Activated T-cell treated with anti-CD3 and anti-CD28 coated beads, Interleukin-2, amount 50 U/mL, for 72 hours (primary cell): ENCODE data around the gene EEPD1. TPM values are rescaled to one million over a fixed set of nuclear protein-coding genes. Genes with fewer than 3 reads are reported as not detected.

Experiments used
- ATAC-seq, 2 donors: fragments of 150-1000 bp; cut with Tn5 transposase; replicated peaks in 1 of 2; 2 replicates each; pipeline ENCODE4 v1.10.0; 2021; ENCODE audit warnings: moderate library complexity in 2 of 2, mild to moderate bottlenecking in 1 of 2
- DNase-seq, 2 donors: peaks; one replicate each; pipeline ENCODE4 v3.0.0; 2021 to 2022; ENCODE audit warnings: mixed read lengths in 1 of 2
- H3K27ac Mint-ChIP-seq: one replicate; pipeline ENCODE4 v1.8.0; 2022; ENCODE audit warnings: mild to moderate bottlenecking, moderate library complexity, mixed read lengths
- H3K27me3 Mint-ChIP-seq: one replicate; pipeline ENCODE4 v1.8.0; 2022; ENCODE audit warnings: low read depth, mixed read lengths
- H3K36me3 Mint-ChIP-seq, 2 donors: one replicate each; pipeline ENCODE4 v1.8.0; 2022; ENCODE audit warnings: mixed read lengths in 2 of 2, mild to moderate bottlenecking in 1 of 2; ENCODE audit not compliant: insufficient read depth in 2 of 2
- H3K4me1 Mint-ChIP-seq: one replicate; pipeline ENCODE4 v1.8.0; 2022; ENCODE audit warnings: low read depth, mixed read lengths
- H3K4me3 Mint-ChIP-seq, 2 donors: one replicate each; pipeline ENCODE4 v1.8.0; 2022; ENCODE audit warnings: mild to moderate bottlenecking in 2 of 2, mixed read lengths in 2 of 2, moderate library complexity in 2 of 2
- H3K9me3 Mint-ChIP-seq, 2 donors: one replicate each; pipeline ENCODE4 v1.8.0; 2022; ENCODE audit warnings: mixed read lengths in 2 of 2
- total RNA-seq, 2 donors: library from RNA; stranded (reverse); gene quantifications; one replicate each; pipeline ENCODE4 v1.2.3, GENCODE V29; 2022

Gene EEPD1
- total RNA-seq, 2 donors from 2014 or later: 1.2 to 1.8 TPM

DNA sequence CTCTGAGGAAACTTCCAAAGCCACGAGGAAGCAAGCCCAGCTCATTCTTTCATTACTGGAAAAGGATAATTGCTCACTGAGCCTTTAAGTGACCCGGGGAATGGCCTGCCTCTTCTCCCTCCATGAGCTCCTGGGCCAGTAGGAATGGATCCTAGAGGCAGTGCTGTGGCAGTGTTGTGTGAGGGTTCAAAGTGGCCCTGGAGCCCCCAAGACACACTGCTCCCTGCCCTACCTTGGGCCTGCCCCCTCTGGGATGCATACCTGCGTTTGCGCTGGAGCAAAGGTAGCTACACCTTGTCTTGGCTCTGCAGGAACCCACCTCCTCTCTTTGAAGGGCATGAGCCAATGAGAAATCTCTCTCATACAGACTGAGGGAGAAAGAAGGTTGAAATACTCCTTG, 120.8 kb downstream of the EEPD1 start:
- Mint-ChIP-seq H3K4me1 (no peaks in the 10 kb centered on the region), H3K27ac (no peak overlapping the region), H3K27me3 (no peaks in the 10 kb centered on the region), H3K4me3 (no peak overlapping the region), H3K36me3 (no peaks in the 10 kb centered on the region), H3K9me3 (no peaks in the 10 kb centered on the region)
- no peak for DNase-seq
- no peak for ATAC-seq

DNA sequence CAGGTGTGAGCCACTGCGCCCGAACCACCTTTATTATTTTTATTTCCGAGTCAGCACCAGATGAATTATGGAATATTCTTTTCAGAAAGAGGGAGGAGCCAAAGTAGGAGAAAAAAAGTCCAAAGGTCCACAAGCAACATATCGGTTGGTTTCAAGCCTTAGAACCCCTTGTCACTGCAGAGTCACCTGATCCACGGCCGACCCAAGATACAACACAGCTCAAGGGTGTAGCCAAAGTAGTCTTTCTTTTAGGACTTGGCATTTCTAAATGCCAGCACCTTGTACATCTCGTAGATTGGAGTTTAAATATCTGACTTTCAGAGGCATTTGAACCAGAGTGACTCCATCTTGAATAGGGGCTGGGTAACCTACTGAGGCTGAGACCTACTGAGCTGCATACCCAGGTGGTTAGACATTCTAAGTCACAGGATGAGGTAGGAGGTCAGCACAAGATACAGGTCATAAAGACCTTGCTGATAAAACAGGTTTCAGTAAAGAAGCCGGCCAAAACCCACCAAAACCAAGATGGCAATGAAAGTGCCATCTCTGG, 122.8 kb downstream of the EEPD1 start:
- H3K27me3 Mint-ChIP-seq: no peaks in the 10 kb centered on the region
- H3K4me3 Mint-ChIP-seq: no peak overlapping the region
- H3K4me1 Mint-ChIP-seq: peaks cover 15% of the 10 kb centered on the region
- no peak for DNase-seq
- no peak for ATAC-seq
- no peaks in the 10 kb centered on the region for H3K36me3 Mint-ChIP-seq
- H3K9me3 Mint-ChIP-seq: no peaks in the 10 kb centered on the region
- H3K27ac Mint-ChIP-seq: no peak overlapping the region

DNA sequence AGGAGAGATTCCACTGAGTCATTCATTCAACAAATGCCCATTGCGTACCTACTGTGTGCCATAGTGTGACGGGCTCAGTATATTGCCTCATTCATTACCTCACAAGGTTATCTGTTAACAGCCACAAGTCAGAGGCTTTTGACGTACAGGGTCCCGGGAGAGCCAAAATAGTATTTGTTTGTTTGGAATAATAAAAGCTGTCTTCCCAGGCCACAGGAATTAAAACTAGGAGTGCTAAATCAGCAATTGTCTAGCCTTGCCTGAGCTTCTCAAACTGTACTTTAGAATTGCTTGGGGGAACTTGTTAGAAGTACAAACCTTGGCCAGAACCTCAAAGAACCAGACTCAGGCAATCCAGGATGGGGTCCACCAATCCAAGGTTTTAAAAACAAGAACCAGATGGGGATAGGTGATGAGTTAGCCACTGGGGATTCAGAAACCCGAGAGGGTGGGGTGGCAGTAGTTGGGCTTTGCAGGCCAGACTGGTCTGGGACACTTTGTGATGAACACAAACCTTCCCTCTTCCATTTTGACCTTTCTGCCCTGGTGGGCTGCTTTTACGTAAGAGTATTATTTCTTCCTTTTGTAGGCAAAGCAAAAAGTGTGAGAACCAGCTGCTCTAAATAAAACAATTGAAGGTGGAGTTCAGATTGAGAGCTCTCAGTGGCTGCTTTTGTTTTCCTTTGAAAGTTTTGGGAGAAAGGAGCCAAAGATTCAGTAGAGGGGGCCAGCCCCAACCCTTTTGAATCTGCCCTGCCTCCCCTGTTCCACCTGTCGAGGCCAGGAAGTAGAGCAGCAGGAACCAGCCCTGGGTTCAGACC, 123.6 kb downstream of the EEPD1 start:
- Mint-ChIP-seq H3K4me3 (no peak overlapping the region), H3K27ac (no peak overlapping the region), H3K4me1 (peaks cover 23% of the 10 kb centered on the region), H3K36me3 (no peaks in the 10 kb centered on the region), H3K27me3 (no peaks in the 10 kb centered on the region), H3K9me3 (no peaks in the 10 kb centered on the region)
- DNase-seq (no peak), ATAC-seq (no peak)

DNA sequence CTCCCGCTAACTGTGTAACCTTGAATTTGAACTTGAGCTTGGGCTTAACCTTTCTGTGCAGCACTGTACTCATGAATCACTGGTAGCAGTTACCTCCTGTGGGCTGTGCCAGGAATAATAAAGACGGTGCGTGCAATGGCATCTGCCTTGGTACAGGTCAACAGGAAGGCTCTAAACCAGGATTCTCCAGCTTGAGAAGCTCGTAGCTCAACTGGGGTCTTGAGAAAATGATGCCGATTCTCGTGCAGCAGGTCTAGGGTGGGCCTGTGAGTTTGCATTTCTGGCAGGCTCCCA, 124.1 kb downstream of the EEPD1 start:
- peaks cover 23% of the 10 kb centered on the region for H3K4me1 Mint-ChIP-seq
- DNase-seq (no peak), ATAC-seq (no peak)
- no peak overlapping the region for H3K27ac Mint-ChIP-seq
- H3K9me3 Mint-ChIP-seq: no peaks in the 10 kb centered on the region
- no peaks in the 10 kb centered on the region for H3K27me3 Mint-ChIP-seq
- H3K36me3 Mint-ChIP-seq: no peaks in the 10 kb centered on the region
- no peak overlapping the region for H3K4me3 Mint-ChIP-seq

DNA sequence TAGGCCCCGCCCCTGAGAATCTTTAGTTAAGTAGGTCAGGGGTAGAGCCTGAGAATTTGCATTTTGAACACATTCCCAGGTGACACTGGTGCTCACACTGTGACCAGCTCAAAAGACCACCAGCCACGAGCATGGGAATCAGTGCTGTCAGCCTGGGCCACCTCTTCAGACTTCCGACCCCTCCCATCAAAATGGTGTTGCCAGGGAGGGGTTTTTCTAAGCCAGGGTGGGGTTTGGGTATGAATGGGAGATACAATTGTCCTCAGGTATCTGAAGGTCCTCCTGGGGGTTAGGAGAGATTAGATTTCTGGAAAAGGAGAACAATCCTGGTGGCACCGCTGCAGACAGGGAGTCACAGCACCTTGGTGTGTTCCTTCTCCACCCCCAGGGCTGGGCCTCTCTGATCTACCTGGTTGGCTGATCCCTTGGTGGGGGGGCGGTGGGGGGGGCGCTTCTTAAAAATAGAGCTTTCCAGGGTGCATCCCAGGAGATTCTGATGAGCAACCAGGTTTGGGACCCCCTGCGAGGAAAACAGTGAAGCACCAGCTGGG, 125.1 kb downstream of the EEPD1 start:
- ATAC-seq (no peak), DNase-seq (no peak)
- Mint-ChIP-seq H3K36me3 (no peaks in the 10 kb centered on the region), H3K27me3 (no peaks in the 10 kb centered on the region), H3K4me3 (no peak overlapping the region), H3K9me3 (no peaks in the 10 kb centered on the region), H3K4me1 (peaks cover 28% of the 10 kb centered on the region), H3K27ac (no peak overlapping the region)

DNA sequence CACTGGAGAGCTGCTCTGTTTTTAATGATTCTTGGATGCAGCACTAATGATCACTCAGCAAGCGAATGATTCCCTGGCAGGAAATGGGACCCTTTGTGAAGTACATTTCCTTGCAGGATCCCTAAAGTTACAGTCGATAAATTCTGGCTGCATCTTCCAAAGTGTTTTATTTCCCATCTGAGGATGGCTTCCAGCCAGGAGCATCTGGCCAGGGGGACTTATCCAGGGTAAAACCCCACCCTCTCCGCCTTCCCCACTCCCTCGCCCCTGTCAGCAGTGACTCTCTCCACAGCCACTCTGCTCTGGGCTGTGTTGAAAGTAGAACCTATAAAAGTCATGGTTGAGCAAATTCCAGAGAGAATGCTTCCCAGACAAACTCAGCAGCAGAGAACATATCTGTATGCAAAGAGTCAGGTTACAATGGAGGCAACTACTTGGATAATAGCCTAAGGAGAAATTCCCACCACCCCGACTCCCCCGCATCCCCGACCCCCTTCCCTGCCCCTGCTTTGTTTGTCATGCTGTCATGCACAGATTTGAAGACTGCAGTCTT, 125.6 kb downstream of the EEPD1 start:
- peaks cover 34% of the 10 kb centered on the region for H3K4me1 Mint-ChIP-seq
- no peaks in the 10 kb centered on the region for H3K36me3 Mint-ChIP-seq
- no peaks in the 10 kb centered on the region for H3K27me3 Mint-ChIP-seq
- H3K27ac Mint-ChIP-seq: no peak overlapping the region
- no peaks in the 10 kb centered on the region for H3K9me3 Mint-ChIP-seq
- no peak overlapping the region for H3K4me3 Mint-ChIP-seq
- ATAC-seq (no peak), DNase-seq (no peak)

DNA sequence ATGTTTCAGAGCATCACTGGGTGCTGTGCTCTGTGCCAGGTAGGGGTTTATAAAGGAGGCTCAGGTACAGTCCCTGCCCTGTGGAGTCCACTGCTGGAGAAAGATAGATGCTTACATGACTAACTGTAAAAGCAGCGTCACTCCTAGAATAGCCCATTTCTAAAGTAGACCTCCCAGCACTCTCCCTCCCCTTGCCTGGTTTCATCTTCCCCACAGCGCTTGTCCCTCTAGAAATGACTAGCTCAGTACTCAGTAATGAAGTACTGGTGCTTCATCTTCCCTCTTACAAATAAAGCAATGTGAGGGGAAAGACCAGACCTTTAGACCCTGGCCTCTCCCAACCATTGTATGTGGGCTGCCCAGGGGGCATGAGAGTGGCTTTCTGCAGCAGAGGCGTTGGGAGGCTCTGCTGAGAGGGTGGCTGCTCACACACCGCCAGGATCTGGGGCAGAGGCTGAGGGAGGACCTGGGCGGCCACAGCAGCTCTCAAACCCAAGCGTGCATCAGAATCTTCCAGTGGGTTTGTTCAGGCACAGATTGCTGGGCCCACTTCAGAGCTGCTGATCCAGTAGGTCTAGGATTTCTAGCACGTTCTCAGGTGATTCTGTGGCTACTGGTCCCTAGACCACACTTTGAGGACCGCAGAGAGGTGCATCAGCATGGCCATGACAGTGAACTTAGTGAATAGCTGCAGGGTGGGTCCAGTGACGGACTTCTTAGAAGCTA, 126.3 kb downstream of the EEPD1 start:
- Mint-ChIP-seq H3K36me3 (no peaks in the 10 kb centered on the region), H3K27me3 (no peaks in the 10 kb centered on the region), H3K9me3 (no peaks in the 10 kb centered on the region), H3K4me3 (peak overlapping the region in 1 of 2 donors; percentile 68), H3K4me1 (peaks cover 40% of the 10 kb centered on the region), H3K27ac (no peak overlapping the region)
- DNase-seq (peak in 1 of 2 donors; percentile 29), ATAC-seq (peak in 1 of 2 donors; percentile 71)

DNA sequence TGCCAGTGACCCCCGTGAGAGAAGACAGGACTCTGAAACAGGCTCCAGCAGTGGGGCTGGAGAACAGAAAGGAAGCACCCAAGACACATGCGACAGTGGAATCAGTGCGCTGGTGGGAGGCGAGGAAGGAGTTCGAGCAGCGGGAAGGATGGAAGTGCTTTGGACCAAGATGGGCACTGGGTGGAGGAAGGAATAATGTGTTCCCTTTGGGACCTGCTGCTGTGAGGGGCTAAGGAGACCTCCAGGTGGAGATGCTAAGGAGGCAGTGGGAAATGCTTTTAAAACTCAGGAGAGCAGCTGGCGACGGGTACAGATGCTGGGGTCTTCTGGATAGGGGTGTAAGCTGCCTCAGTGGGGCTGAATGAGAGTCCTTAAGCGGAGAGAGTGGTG, 126.9 kb downstream of the EEPD1 start:
- Mint-ChIP-seq H3K27ac (no peak overlapping the region), H3K9me3 (no peaks in the 10 kb centered on the region), H3K36me3 (no peaks in the 10 kb centered on the region), H3K4me1 (peaks cover 45% of the 10 kb centered on the region), H3K27me3 (no peaks in the 10 kb centered on the region), H3K4me3 (peak overlapping the region in 1 of 2 donors; percentile 68)
- DNase-seq: no peak
- no peak for ATAC-seq

DNA sequence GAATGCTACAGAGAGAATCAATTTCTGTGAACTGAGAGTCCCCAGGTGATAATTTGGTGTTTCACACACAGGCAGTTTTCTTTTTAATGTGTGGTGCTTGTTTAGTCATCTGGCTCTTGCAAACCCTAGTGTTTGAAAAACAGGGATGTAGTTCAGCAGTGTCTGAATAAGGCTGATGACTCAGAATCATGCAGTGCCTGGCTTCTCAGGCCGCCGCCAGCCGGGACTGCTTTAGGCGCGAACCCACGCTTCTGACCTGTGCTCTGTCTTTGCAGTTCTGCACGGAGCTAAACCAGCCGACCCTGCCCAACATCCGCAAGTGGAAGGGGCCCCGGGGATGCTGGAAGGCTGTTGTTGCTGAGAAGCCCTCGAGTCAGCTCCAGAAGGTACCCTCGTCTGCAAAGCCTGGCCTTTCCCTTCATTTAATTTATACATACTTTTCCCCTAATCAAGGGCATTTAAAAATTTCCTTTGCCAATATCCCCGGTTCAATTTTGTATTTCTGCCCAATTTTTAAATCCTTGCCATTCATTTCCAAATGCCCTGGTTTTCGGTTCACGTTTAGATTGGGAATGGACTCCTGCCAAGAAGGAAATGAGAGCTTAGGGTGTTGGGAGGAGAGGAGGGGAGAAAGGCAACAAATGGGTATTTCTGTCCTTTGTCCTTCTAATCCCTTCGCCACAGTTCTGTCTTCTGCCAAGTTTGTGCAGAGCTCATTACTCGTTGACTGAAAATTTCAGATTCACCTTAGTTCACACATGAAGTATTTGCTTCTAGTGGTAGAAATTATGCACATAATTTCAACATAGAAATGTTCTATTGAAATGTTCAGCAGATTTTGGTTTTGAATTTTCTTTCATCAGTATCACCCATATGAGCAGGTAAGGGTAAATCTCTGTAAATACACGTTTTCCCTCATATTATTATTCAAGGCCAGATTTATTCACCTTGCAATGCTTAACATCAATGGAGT, 128.1 kb downstream of the EEPD1 start:
- Mint-ChIP-seq H3K9me3 (no peaks in the 10 kb centered on the region), H3K27me3 (no peaks in the 10 kb centered on the region), H3K36me3 (no peaks in the 10 kb centered on the region), H3K4me1 (peaks cover 47% of the 10 kb centered on the region), H3K27ac (no peak overlapping the region), H3K4me3 (peak overlapping the region in 1 of 2 donors; percentile 56)
- DNase-seq (peak; percentile 22 to 35), ATAC-seq (peak; percentile 63 to 73)

DNA sequence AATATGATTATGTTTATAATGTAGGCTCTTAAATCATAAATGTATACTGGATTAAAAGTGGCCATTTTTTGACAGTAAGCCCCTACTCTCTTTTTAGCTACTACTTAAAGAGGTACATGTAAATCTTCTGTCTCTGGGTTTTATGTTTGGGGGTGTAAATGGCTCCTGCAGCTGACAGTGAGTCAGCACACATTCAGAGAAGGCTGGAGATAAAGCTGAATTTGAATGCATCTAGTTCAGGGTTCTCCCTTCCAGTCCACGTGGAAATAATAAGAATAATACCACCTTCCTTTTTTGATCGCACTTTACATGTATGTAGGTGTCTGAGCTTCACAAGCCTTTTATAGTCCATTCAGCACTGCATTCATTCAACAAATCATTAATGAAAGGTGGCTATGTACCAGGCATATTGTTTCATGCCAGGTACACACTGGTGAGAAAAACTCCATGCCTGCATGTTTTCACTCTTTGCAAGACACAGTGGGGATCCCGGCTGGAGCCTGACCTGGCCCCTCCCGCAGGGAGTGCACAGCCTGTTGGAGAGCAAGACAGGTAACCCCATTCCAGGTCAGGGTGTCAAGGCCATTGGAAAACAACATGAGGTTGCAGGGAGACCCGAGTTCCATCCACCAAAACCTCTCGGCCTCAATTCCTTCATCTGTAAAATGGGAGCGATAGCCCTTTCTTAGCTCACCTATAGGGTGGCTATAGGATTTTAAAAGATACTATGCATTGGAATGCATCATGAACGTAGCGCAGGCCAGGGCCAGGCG, 129.1 kb downstream of the EEPD1 start:
- Mint-ChIP-seq H3K27ac (no peak overlapping the region), H3K36me3 (peaks cover 0 to 2% of the 10 kb centered on the region in 2 donors), H3K27me3 (no peaks in the 10 kb centered on the region), H3K4me3 (no peak overlapping the region), H3K9me3 (no peaks in the 10 kb centered on the region), H3K4me1 (peaks cover 57% of the 10 kb centered on the region)
- DNase-seq (no peak), ATAC-seq (no peak)

DNA sequence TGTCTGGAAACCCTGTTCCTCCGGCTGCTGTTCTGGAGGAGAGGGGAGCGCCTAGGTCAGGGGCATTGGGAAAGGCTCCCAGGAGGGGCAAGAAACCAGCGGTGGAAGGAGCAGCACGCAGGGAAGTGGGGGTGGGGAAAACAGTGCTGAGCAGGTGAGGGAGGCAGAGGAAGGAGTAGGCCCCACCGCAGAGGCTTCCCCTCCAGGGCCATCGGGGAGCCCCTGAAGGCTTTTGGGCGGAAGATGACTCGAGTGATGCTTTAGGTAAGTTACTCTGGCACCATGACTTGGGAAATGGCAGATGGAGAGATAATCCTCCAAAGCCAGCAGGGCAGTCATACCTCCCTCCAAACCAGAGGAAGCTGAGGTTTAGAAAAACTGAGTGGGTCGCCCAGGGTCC, 130.1 kb downstream of the EEPD1 start:
- no peaks in the 10 kb centered on the region for H3K9me3 Mint-ChIP-seq
- H3K4me3 Mint-ChIP-seq: peak overlapping the region; percentile 7 to 48
- DNase-seq (peak; percentile 37 to 38), ATAC-seq (peak; percentile 13 to 23)
- H3K36me3 Mint-ChIP-seq: peaks cover 0 to 2% of the 10 kb centered on the region in 2 donors
- no peak overlapping the region for H3K27ac Mint-ChIP-seq
- H3K4me1 Mint-ChIP-seq: peaks cover 68% of the 10 kb centered on the region
- no peaks in the 10 kb centered on the region for H3K27me3 Mint-ChIP-seq

DNA sequence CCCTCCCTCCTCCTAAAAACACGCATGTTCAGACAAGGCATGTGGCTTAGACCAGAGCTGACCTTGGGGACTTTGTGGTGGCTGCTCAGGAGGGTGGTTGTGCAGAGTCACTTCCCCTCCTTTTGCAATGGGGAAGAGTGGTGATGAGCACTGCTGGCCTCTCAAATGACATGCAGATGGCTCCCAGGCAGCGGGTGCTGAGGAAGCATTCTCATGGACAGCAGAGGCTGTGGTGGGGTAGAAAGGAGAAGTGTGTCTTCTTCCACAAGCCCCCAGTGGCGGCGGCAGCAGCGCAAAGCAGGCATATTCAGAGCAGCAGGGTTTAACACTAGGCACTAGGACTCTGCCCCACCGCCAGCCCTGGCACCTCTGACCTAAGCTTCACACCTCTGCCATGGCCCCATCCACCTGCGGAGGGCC, 130.7 kb downstream of the EEPD1 start:
- Mint-ChIP-seq H3K9me3 (no peaks in the 10 kb centered on the region), H3K4me3 (no peak overlapping the region), H3K27ac (no peak overlapping the region), H3K4me1 (peaks cover 70% of the 10 kb centered on the region), H3K27me3 (no peaks in the 10 kb centered on the region), H3K36me3 (peaks cover 0 to 2% of the 10 kb centered on the region in 2 donors)
- DNase-seq: peak; percentile 27 to 36
- ATAC-seq: peak; percentile 21 to 34
